ENCODE measurements around the gene SPAG17.

- TF ChIP-seq, protein P1, sequence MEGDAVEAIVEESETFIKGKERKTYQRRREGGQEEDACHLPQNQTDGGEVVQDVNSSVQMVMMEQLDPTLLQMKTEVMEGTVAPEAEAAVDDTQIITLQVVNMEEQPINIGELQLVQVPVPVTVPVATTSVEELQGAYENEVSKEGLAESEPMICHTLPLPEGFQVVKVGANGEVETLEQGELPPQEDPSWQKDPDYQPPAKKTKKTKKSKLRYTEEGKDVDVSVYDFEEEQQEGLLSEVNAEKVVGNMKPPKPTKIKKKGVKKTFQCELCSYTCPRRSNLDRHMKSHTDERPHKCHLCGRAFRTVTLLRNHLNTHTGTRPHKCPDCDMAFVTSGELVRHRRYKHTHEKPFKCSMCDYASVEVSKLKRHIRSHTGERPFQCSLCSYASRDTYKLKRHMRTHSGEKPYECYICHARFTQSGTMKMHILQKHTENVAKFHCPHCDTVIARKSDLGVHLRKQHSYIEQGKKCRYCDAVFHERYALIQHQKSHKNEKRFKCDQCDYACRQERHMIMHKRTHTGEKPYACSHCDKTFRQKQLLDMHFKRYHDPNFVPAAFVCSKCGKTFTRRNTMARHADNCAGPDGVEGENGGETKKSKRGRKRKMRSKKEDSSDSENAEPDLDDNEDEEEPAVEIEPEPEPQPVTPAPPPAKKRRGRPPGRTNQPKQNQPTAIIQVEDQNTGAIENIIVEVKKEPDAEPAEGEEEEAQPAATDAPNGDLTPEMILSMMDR (IDR thresholded peaks at IDR 0.05; ENCODE audit: insufficient read depth, low read depth, low read length): no peak
- no peak for TF ChIP-seq EZH2 (IDR thresholded peaks at IDR 0.05; ENCODE audit: insufficient read depth, low read length)
These were observed 29.8 kb upstream of the SPAG17 start for GRCh38 chr1:118214866-118215265.

Data from astrocyte (in vitro differentiated cells and primary cell).